Fibroblast of peridontal ligament (primary cell): Measurements from ENCODE around the gene CCDC85C.

ENCODE experiments used
- DNase-seq: peaks from one replicate; pipeline ENCODE4 v3.0.0-alpha.2; 2010; ENCODE audit errors: extremely low read depth

The CCDC85C gene

DNA sequence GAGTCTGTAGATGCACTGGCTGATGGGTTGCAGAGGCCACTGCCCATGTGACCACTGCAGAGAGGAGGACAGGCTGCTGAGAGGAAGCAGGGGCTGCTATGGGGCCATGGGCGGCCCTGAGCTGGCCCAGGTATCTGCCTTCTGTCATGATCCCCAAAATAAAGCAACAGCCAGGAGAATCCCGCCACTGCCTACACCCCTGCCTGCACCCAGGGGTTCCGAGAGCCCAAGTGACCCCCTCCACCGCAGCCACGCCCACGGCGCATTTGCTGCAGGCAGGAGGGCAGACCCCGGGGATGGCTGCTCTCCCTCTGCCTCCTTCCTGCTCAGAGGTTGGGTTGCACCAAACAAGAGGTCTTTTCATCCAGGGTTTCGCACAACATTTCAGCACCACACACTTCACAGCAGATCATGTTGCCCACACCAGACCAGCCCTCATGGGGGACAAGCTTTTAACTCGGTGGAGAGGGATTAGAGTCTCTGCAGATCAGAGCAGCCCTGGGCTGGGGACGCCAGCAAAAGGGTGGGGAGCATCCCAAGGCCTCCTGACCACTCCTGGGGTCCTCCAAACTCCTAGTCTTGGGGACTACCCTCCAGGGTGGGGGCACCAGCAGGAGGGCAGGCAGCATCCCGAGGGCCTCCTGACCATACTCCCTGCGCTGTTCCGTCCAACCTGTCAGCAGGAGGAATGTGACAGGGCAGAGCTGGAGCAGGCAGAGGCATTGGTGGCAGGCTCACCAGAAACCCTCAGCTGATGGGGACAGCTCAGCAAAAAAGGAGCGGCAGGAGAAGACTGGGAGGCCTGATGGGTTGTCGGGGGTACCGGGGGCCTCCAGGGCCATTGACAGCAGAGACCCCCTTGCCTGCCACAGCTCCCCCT is 14.1 kb downstream of the CCDC85C start:
- no peak for DNase-seq

DNA sequence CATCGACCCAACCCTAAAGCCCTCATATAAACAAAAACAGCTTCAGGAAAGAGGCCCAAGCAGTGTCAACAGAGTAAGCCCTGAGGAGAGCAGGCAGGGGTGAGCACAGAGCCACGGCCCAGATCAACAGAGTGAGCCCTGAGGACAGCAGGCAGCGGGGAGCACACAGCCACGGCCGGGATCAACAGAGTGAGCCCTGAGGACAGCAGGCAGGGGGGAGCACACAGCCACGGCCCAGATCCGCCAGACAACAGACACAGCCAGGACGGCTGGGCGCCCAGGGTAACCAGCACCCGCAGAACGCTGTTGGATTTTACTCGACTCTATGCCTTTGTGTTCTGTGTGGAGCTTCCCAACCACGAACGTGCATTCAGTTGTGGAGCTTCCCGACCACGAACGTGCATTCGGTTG is 15.0 kb downstream of the CCDC85C start:
- DNase-seq, result no peak

DNA sequence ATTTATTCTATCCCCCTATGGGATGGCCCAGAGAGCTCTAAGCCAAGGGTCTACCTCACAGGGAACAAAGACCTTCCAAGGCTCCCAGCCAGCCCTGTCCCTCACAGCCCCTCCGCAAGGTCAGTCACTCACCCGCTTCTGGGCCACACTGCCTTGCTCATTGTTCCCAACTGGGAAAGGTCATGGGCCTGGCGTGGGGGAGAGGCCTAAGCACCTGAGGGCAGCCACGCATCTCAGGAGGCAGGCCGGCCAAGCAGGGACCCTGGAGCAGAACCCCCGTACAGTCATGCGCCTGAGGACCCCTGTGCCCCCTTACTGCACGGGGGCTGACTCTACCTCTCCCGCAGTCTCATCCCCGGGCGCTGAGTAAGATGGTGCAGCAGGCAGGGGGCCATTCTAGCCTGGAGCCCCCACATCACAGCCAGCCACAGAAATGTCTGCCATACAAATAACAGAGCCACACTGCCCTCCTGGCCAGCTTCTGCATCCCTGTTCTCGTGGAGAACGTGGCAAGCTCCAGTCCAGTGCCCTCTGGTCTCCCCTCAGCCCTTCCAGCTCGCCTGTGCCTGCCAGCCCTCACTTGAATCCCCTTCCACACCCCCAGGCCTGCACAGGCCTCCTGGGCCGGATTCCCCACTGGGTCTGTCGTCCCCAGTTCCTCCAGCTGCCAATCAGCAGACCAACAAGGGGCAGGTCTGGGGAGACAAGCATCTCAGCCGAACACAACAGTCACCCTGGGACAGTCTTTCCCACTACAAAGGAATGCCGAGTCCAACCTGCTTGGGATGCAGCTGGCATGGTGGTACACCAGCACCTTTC is 16.3 kb downstream of the CCDC85C start:
- no peak for DNase-seq

DNA sequence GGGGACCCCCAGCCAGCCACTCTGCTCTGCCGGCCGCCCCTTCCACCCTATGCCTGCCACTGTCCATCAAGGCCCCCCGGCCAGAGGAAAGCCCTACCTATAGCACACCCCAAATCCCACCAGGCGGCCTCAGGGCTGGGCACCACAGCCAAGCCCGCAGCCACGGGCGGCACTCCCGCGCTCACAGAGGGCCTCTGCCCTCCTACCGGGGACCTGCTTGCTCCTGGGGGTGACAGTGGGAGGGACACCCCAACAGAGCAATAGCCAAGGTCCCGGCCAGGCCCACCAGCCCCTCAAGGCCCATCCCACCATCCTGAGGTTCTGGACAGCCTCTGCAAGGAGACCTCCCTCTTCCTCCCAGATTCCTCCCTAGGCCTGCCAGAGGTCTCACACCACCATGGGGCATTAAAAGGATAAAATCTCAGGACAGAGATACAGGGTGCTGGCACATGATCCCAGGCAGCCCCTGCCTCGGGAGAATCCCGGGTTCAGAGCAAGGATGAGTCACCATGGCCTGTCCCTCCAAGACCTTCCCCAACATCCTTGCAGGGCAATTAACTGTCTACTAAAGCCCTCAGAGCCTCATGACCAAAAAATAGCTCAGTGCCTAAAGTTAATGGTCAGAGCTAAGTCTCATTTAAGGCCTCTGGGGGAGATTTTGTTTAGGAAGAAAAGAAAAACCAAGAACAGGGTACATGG is 17.1 kb downstream of the CCDC85C start:
- no peak for DNase-seq

DNA sequence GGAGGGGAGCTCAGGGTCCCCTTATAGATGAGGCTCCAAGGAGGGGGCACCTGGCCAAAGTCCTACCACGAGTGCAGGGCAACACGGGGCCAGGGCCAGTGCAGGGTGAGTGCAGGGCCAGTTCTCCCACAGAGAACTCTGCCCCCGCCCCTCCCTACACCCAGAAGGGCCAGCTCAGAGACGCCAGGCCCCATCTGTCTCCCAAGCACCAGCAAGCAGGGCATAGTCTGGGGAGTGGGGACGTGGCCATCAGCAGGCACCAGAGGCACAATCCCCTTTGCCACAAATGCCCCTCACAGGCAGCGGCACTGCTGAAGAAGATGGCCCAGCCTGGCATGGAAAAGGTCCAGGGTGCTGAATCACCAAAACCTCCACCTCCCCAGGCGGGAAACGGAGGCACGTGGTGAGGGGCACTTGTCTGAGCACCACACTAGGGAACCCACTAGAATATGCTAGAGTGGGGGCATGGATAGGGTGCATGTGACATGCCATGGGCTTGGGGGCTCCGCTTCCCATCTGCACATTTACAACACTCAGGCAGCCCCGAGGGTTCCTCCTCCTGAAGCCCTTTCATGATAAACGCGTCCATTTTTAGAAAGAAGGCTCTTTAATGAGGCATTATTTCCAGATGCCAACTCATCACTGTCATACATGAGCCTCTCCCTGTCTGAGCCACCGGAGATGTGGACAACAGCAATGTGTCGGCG is 17.8 kb downstream of the CCDC85C start:
- DNase-seq, result no peak

DNA sequence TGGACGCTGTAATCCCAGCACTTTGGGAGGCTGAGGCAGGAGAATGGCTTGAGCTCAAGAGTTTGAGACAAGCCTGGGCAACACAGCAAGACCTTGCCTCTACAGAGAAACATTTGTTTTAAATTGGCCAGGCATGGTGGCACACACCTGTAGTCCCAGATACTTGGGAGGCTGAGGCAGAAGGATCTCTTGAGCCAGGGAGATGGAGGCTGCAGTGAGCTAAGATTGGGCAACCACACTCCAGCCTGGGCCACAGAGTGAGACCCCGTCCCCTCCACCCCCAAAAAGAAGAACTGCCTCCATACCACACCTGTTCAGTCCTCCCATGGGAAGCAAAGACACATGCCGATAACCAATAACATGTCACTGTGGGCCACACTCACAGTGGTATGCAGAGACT is 19.2 kb downstream of the CCDC85C start:
- no peak for DNase-seq

DNA sequence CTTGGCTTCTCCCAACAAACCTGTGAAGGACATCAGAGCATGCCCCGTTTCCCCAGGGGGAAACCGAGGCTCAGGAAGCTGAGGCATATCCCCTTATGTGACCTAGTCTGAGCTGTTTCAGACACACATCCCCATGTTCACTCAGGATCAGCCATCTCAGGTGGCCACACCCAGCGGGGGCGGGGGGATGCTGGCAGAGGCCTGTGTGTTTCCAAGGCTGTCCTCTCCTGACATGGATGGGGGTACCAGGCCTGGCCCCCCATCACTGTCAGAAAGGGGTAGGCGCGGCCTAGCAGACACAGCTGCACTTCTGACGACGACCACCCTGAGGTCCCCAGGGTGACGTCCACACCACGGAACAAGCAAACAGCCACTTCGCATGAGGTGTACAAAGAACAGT is 22.1 kb downstream of the CCDC85C start:
- DNase-seq, result no peak

DNA sequence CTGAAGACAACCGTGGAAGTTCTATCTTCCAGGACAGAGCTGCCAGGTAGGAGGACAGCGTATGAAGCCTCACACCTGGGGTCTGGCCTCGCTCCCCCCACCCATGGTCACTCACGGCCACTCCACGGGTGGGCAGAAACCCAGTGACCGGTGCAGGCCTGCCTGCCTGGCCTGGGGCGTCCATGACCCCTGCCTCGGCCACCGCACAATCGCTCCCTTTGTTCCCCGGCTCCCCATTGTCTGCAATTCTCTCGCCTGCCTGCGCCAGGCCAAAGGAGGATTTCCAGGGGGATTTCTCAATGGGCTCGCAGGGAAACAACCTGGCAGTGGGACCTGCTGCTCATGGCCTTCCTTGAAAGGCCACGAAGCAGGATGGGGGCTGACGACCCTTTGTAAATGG is 22.6 kb downstream of the CCDC85C start:
- no peak for DNase-seq

DNA sequence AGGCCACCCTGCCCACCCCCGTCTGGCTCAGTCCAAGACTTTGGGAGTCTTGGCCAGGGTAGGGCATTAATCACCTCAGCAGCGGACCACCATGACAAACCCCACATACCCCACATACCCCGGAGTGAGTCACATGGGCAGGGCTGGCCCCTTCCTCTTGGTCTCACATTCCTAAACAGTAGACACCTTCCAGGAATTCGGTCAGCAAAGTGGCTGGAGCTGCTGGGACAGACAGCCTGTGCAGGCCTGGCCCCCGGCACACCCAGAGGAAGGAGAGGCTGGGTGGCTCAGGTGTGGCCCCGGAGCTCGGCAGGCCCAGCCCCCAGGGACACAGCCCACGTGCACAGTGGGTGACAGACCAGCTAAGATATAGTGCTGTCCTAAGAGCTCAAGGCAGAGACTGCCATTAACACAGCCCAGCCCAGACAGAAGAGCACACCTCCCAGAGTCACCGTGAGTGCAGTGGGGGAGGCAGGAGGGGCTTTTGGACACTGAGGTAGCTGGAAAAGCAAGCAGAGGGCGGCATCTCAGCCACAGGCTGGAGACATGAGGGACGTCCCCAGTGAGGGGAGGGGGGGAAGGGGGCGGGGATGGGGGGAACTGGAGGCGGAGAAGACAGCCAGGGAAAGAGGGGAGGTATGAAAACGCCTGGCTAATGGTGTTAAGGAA is 24.0 kb downstream of the CCDC85C start:
- DNase-seq, result no peak

DNA sequence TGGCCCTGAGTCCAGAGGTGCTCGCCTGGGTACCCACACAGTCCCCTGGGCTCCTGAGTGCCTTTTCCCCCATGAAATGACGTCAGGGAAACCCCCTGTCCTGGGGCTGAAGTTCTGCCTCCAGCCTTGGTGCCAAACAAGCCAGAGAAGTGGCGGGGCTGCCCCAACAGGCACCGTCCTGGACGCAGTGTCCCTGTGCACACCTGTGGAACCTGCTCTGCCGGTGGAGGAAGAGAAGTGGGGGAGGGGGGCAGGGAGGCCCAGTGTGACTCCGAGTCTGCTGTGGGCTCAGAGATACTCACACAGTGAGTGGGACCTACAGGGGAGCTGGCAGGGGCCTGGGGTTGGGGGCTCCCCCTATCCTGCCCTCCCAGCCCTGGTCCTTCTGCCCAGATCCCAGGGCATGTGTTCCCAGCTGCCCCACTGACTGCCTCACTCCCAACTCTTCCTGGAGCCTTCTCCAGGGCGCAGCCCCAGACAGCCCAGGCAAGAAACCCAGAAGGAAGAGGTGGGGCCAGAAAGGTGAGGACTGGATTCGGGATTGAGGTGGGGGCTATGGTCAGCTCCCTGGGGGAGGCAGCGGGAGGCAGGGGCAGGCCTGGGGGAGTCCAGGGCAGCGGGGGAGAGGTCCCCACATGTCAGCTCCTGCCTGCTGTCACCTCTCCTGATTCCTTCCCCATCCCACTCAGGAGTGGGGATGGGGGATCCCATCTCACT is 24.7 kb downstream of the CCDC85C start:
- no peak for DNase-seq

DNA sequence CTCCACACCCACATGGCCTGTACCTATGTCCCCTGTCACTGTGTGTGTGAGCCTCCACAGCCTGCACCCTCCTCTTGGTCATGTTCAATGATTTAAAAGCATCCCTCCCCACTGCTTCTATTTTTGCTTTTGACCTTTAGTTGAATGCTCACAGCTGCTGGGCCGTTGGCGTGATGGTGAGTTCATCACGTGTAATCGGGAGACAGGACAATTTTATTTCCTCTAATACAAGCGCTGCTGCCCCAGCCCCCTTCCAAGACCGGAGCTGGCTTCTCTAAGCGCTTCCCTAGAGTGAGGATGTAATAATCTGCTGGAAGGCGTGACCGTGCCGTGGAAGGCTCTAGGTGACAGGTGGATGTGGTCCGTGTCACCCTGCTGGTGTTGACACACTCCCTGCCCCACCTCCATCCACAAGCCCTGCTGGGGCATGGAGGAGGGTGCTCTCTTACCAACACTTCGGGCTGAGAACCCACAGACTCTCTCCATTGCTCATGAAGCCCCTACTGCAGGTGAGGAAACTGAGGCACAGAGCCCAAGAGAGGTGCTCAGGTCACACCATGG is 25.4 kb downstream of the CCDC85C start:
- no peak for DNase-seq

DNA sequence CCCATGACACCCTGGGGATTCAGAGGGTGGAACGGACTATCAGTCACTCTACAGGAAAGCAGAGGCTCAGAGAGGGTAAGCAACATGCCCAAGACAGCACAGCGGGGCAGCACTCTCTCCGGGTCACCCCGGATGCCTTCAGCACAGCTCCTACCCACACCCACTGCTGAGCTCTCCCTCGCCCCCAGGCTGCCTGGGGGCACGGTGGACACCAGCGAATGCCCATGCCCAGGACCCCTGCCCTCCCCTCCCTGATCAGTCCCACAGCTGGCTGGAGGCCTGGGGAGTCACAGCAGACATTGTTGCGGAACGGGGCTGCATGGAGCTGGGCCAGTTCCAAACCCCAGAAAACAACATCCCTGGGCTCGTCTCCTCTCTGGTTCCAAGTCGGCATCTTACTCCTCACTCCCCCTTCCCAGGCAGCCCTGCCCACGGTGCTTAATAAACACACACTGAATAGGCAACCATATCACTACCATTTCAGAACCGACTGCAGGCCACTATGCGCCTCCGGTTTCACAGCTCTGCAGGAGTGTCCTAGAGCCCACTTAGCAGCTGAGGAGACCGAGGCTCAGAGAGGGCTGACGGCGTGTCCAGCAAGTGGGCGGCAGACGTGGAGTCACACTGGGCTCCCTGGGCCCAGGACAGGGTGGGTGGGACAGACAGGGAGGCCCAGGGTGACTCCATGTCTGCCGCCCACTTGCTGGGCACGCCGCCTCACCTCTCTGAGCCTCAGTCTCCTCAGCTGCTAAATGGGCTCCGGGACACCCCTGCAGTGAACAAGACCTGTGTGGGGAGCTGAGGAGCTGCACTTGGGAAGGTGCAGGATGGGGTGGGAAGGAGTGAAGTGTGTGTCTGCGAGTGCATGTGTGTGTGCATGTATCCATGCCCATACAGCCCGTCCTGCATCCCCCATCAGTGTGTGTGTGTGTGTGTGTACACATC is 27.0 kb downstream of the CCDC85C start:
- no peak for DNase-seq

DNA sequence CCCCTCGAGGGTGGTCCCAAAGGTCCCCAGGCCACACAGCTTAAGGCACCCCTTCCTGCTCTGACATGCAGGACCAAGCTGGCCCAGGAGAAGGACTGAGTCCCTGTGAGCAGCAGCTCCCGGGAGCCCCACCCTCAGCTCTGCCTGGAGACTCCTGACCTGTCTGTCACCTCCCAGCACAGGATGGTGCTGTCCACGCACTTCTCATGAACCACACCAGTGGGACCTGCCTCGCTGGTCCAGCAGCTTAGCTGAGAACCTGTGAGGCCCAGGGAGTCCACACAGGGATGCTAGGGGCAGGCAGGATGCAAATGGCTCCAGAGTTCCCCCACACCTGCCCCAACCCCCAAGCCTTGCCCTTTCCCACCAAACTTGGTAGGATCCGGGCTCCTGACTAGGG is 27.7 kb downstream of the CCDC85C start:
- no peak for DNase-seq

DNA sequence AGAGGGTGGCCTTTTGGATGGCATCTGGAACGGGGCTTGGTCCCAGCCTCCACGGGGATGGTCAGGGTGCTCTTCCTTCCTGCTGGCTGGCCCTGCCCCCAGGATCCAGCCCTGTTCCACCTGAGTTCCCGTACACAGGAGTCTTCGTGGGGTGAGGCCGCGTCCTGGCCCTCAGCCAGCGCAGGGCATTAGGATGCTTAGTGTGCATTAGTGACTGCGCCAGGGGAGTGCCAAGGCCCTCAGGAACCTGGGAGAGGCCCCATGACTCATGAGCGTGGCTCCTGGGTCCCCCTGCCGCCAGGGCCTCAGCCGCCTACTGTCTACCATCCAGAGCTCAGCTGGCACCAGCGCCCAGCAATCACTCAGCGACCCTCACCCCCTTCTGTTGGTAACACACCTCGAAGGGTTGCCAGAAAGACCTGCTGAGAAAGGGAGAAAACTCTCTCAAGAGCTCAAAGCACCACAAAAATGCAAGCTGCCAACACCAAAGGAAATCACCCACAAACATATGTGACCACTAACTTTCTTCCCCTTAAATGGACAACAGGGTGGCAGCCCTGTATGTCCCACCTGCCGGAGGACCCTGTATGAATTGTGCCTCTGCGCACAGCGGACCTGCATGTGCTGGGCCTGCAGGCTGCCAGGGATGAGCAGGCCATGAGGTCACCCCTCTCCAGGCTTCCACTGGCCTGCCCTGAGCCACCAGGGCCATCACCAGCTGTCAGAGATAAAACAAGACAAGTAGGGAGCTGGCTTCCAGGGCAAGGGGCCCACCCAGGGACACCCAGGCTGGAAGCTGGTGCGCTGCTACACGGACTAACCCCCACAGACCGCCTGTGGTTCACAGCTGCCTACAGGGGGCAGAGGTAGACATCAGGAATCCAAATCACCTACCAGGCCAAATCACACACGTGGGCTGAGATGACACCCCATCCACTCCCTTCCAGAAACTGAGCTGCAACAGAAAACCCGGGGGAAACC is 28.7 kb downstream of the CCDC85C start:
- no peak for DNase-seq

DNA sequence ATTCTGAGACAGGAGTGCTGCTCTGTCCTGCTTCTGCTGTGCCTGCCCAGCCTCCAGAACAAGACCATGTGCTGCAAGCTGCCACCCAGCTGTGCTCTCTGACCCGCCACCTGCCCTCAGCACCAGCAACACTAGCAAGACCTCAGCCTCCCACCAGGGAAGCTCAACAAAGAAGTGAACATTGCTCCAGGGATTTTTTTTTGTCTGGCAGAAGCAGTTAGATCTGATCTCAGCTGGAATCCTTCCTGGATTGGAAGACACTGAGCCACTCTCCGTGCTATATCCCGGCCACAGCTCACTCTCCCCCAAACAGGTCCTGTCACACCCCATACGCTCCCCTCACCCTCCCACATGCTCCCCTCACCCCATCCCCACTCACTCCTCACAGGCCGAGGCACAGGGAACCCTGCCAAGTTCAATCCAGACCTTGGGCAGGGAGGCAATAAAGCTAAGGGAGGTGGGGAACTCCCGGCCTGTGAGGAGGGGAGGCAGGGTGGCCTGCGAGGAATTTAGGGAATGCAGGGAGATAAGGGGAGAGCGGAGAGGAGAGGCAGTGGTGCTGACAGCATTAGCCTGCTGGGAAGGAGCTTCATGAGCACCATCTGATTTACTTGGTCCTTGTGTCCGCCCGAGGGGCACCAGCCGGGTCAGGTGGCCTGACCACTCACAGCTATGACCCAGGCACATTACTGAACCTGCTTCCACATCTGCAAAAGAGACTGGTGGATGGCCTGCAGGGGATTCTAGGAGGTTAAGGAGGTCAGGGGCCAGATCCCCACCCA is 29.7 kb downstream of the CCDC85C start:
- DNase-seq, result no peak

DNA sequence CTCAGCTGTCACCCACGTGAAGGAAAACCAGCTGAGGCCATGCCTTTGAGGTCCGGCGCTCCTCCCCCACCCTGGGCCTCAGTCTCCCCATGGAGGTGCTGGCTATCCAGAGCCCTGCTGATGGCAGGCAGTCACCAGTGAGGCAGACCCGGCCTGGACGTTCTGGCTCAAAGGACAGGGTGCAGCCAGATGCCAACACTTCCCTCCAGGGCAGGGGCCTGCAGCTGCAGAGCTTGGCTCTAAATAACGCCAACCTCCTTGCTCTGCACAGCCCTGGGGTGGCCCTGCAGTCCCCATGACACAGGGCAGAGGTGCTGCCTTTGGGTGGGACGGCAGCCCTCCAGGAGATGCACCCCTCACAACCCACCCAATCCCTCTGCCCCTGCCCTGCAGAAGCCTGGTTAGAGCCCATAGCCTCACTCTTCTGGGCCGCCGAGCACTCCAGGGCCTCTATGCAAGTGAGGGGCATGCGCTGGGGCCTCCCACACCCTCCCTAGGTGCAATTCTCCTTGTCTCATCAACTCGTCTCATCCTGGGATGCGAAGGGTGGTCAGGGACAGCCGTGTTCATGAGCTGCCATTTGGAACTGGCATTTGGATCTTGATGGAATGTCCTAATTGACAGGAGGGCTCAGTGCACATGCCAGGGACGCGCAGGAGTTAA is 30.4 kb downstream of the CCDC85C start:
- DNase-seq, result no peak

DNA sequence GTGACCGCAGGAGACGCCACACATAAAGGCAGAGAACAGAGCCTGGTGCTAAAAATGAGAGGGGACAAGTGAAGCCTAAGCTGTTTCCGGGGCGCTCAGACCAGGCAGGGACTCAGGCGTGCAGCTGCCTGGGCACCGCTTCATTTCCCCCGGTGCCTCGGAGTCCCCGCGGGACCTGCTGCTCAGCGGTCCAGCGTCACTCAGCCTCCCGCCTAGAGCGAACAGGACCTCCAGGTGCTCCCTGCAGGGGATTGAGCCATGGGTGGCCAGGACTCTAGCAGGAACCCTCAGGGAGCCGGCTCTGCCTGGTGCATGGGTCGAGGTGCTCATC is 31.0 kb downstream of the CCDC85C start:
- no peak for DNase-seq
